Type B pancreatic cell (in vitro differentiated cells): Measurements from ENCODE around the gene TMEM150C. TPM values are rescaled to one million over a fixed set of nuclear protein-coding genes. Genes with fewer than 3 reads are reported as not detected.

Experiments used
- DNase-seq: peaks from one replicate; pipeline ENCODE4 v3.0.0; 2021; ENCODE audit warnings: mixed read lengths; ENCODE audit not compliant: unreplicated experiment; ENCODE audit errors: extremely low spot score
- H3K27ac Mint-ChIP-seq: 2 replicates; pipeline ENCODE4 v1.8.0; 2021; ENCODE audit warnings: mild to moderate bottlenecking, mixed read lengths
- H3K27me3 Mint-ChIP-seq: 2 replicates; pipeline ENCODE4 v1.8.0; 2021; ENCODE audit warnings: mixed read lengths
- H3K36me3 Mint-ChIP-seq: 2 replicates; pipeline ENCODE4 v1.8.0; 2021; ENCODE audit warnings: mixed read lengths
- H3K4me1 Mint-ChIP-seq: one replicate; pipeline ENCODE4 v1.8.0; 2021; ENCODE audit warnings: mixed read lengths; ENCODE audit not compliant: unreplicated experiment
- H3K4me3 Mint-ChIP-seq: 2 replicates; pipeline ENCODE4 v1.8.0; 2021; ENCODE audit warnings: mild to moderate bottlenecking, mixed read lengths
- H3K9me3 Mint-ChIP-seq: 2 replicates; pipeline ENCODE4 v1.8.0; 2021; ENCODE audit warnings: mixed read lengths
- CTCF ChIP-seq: fragments of 200-600 bp; sonication (generic); conservative IDR thresholded peaks from 2 replicates; pipeline ENCODE4 v1.5.0; 2021; ENCODE audit warnings: antibody characterized with exemption, mild to moderate bottlenecking
- total RNA-seq: library from RNA; stranded (reverse); gene quantifications from 2 replicates; pipeline ENCODE4 v1.2.1, GENCODE V29; 2021; ENCODE audit warnings: low replicate concordance

TMEM150C gene
- total RNA-seq, 1 donor from 2014 or later = 5.7 TPM

GRCh38 chr4:82569727-82570126, 7.9 kb upstream of the TMEM150C start:
- Mint-ChIP-seq H3K9me3 (no peaks in the 10 kb centered on the region), H3K4me3 (no peak overlapping the region), H3K27ac (no peak overlapping the region), H3K36me3 (no peaks in the 10 kb centered on the region), H3K4me1 (no peaks in the 10 kb centered on the region), H3K27me3 (peaks cover 13% of the 10 kb centered on the region)
- no peak for DNase-seq
- TF ChIP-seq CTCF = no peak

GRCh38 chr4:82569076-82569475, 7.3 kb upstream of the TMEM150C start:
- Mint-ChIP-seq H3K27ac (no peak overlapping the region), H3K4me3 (no peak overlapping the region), H3K9me3 (no peaks in the 10 kb centered on the region), H3K27me3 (peaks cover 15% of the 10 kb centered on the region), H3K36me3 (no peaks in the 10 kb centered on the region), H3K4me1 (no peaks in the 10 kb centered on the region)
- no peak for DNase-seq
- no peak for TF ChIP-seq CTCF

GRCh38 chr4:82567444-82567843, 5.7 kb upstream of the TMEM150C start:
- Mint-ChIP-seq H3K4me1 (peaks cover 1% of the 10 kb centered on the region), H3K9me3 (no peaks in the 10 kb centered on the region), H3K27me3 (peaks cover 28% of the 10 kb centered on the region), H3K27ac (no peak overlapping the region), H3K36me3 (no peaks in the 10 kb centered on the region), H3K4me3 (no peak overlapping the region)
- no peak for TF ChIP-seq CTCF
- DNase-seq = no peak

- Mint-ChIP-seq H3K27me3 (peaks cover 49% of the 10 kb centered on the region), H3K36me3 (no peaks in the 10 kb centered on the region), H3K4me1 (peaks cover 16% of the 10 kb centered on the region), H3K4me3 (peak overlapping the region; percentile 91), H3K27ac (peak overlapping the region; percentile 46), H3K9me3 (no peaks in the 10 kb centered on the region)
- no peak for DNase-seq
- TF ChIP-seq CTCF = no peak
Measured at GRCh38 chr4:82562564-82562854, 721 bp upstream of the TMEM150C start.

GRCh38 chr4:82560853-82561785, 669 bp downstream of the TMEM150C start:
- H3K36me3 Mint-ChIP-seq = no peaks in the 10 kb centered on the region
- peak overlapping the region; percentile 12 for H3K27ac Mint-ChIP-seq
- peaks cover 16% of the 10 kb centered on the region for H3K4me1 Mint-ChIP-seq
- peak overlapping the region; percentile 87 for H3K4me3 Mint-ChIP-seq
- DNase-seq = no peak
- peaks cover 49% of the 10 kb centered on the region for H3K27me3 Mint-ChIP-seq
- no peaks in the 10 kb centered on the region for H3K9me3 Mint-ChIP-seq
- TF ChIP-seq CTCF = no peak
